H1 (cell line): ENCODE measurements around the gene GID4.

Experiments
- EP300 ChIP-seq, 2 experiments: IDR thresholded peaks; 1 replicate in 1 of 2; 2 replicates in 1 of 2; pipeline ENCODE4 v1.6.1; 2011 to 2012; ENCODE audit warnings: low read depth in 2 of 2, low read length in 2 of 2, mild to moderate bottlenecking in 2 of 2, borderline replicate concordance in 1 of 2, inconsistent platforms in 1 of 2, moderate library complexity in 1 of 2
- EZH2 ChIP-seq: fragments of 200-600 bp; sonication (generic); IDR thresholded peaks from 2 replicates; pipeline ENCODE4 v1.7.1; 2012; ENCODE audit warnings: low read depth, mild to moderate bottlenecking, moderate library complexity, low read length, inconsistent platforms; ENCODE audit not compliant: severe bottlenecking
- HDAC6 ChIP-seq: IDR thresholded peaks from one replicate; pipeline ENCODE4 v1.7.1; 2012; ENCODE audit warnings: low read depth, mild to moderate bottlenecking, inconsistent platforms, low read length, moderate library complexity
- NRF1 ChIP-seq: IDR thresholded peaks from 2 replicates; pipeline ENCODE4 v1.6.1; 2011; ENCODE audit warnings: mild to moderate bottlenecking, low read depth, low read length, improper control_type of control experiment
- POLR2A ChIP-seq, 2 experiments: IDR thresholded peaks; 1 replicate in 1 of 2; 2 replicates in 1 of 2; pipeline ENCODE4 v1.6.1; 2011; ENCODE audit warnings: low read depth in 2 of 2, low read length in 2 of 2, mild to moderate bottlenecking in 2 of 2; ENCODE audit errors: control extremely low read depth in 1 of 2
- POLR2AphosphoS5 ChIP-seq: IDR thresholded peaks from 2 replicates; pipeline ENCODE4 v1.6.1; 2011; ENCODE audit warnings: low read depth, low read length
- TF ChIP-seq, protein P1 (sequence below), 3 experiments: IDR thresholded peaks; 1 replicate in 2 of 3; 2 replicates in 1 of 3; pipeline versions ENCODE4 v1.5.1 to v1.6.1; 2011; ENCODE audit warnings: low read length in 3 of 3, mild to moderate bottlenecking in 3 of 3, inconsistent platforms in 2 of 3, low read depth in 1 of 3, moderate library complexity in 1 of 3; ENCODE audit not compliant: insufficient read depth in 1 of 3; ENCODE audit errors: control extremely low read depth in 1 of 3

DNA sequence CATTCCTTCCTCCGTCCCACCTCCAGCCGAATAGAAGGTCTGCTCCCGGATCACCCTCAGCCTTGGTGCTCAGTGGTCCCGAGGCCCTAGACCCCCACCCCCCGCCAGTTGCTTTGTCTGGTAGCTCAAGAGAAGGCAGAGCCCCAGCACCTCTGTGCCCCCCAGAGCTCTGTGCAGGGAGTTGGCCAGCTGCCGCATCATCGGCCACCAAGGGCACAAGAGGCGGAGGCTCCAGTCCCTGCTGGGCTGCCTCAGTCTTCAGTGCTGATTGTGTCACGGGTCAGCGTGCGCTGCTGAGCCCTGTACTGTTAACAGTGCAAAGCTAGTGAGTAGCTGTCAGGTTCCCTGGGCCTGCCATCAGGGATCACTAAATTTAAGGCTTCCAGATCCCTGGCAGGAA is 26.3 kb downstream of the GID4 start:
- TF ChIP-seq POLR2AphosphoS5, result no peak
- TF ChIP-seq, protein P1, sequence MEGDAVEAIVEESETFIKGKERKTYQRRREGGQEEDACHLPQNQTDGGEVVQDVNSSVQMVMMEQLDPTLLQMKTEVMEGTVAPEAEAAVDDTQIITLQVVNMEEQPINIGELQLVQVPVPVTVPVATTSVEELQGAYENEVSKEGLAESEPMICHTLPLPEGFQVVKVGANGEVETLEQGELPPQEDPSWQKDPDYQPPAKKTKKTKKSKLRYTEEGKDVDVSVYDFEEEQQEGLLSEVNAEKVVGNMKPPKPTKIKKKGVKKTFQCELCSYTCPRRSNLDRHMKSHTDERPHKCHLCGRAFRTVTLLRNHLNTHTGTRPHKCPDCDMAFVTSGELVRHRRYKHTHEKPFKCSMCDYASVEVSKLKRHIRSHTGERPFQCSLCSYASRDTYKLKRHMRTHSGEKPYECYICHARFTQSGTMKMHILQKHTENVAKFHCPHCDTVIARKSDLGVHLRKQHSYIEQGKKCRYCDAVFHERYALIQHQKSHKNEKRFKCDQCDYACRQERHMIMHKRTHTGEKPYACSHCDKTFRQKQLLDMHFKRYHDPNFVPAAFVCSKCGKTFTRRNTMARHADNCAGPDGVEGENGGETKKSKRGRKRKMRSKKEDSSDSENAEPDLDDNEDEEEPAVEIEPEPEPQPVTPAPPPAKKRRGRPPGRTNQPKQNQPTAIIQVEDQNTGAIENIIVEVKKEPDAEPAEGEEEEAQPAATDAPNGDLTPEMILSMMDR (IDR thresholded peaks at IDR 0.05; ENCODE audit: control extremely low read depth in 1 of 3, insufficient read depth in 1 of 3, low read depth in 1 of 3, low read length in 3 of 3), result no peak
- no peak for TF ChIP-seq EP300 (IDR thresholded peaks at IDR 0.05; ENCODE audit: borderline replicate concordance in 1 of 2, low read depth in 2 of 2, low read length in 2 of 2)
- no peak for TF ChIP-seq EZH2
- no peak for TF ChIP-seq NRF1
- TF ChIP-seq POLR2A (IDR thresholded peaks at IDR 0.05; ENCODE audit: control extremely low read depth in 1 of 2, low read depth in 2 of 2, low read length in 2 of 2), result no peak
- TF ChIP-seq HDAC6, result no peak
